Cardiac muscle cell (in vitro differentiated cells and primary cell): ENCODE measurements around the gene F2. TPM values are rescaled to one million over a fixed set of nuclear protein-coding genes. Genes with fewer than 3 reads are reported as not detected.

Experiments
- DNase-seq, 2 donors: peaks; one replicate each; pipeline versions ENCODE4 v3.0.0 to v3.0.0-alpha.2; 2010 to 2017; ENCODE audit warnings: low read depth in 1 of 2, low spot score in 1 of 2
- H3K27ac ChIP-seq: fragments of 200-600 bp; sonication (generic); 2 replicates; pipeline ENCODE4 v1.5.1; 2016
- H3K27me3 ChIP-seq: fragments of 200-600 bp; sonication (generic); 2 replicates; pipeline ENCODE4 v1.6.0; 2016; ENCODE audit warnings: control low read depth
- H3K36me3 ChIP-seq: fragments of 200-600 bp; sonication (generic); 2 replicates; pipeline ENCODE4 v1.5.1; 2016; ENCODE audit warnings: control low read depth
- H3K4me1 ChIP-seq: fragments of 200-600 bp; sonication (generic); 2 replicates; pipeline ENCODE4 v1.8.1; 2017; ENCODE audit warnings: low read depth, mild to moderate bottlenecking, mixed run types
- H3K4me3 ChIP-seq: fragments of 200-600 bp; sonication (generic); 2 replicates; pipeline ENCODE4 v1.5.1; 2016; ENCODE audit warnings: mild to moderate bottlenecking
- H3K9me3 ChIP-seq: fragments of 200-600 bp; sonication (generic); 2 replicates; pipeline ENCODE4 v1.5.1; 2017; ENCODE audit warnings: low read depth, mild to moderate bottlenecking, control low read depth
- polyA plus RNA-seq: library from polyadenylated mRNA; unstranded; fragments of >200 nt; fragmentation: Nextera tagmentation; extraction: Ambion mirVana; gene quantifications from 2 replicates; pipeline ENCODE4 v1.2.1, GENCODE V29; 2016
- total RNA-seq: library from RNA; depleted of rRNA; stranded (reverse); fragments of >200 nt; gene quantifications from 2 replicates; pipeline ENCODE4 v1.2.3, GENCODE V29; 2016
- TF ChIP-seq, protein P1 (sequence below): IDR thresholded peaks from 2 replicates; pipeline ENCODE4 v1.5.1; 2012; ENCODE audit warnings: low read depth, mild to moderate bottlenecking, low read length

The F2 gene
- total and polyA plus RNA-seq, 2 experiments from 2014 or later = 0.27 TPM; not detected in 1

DNA sequence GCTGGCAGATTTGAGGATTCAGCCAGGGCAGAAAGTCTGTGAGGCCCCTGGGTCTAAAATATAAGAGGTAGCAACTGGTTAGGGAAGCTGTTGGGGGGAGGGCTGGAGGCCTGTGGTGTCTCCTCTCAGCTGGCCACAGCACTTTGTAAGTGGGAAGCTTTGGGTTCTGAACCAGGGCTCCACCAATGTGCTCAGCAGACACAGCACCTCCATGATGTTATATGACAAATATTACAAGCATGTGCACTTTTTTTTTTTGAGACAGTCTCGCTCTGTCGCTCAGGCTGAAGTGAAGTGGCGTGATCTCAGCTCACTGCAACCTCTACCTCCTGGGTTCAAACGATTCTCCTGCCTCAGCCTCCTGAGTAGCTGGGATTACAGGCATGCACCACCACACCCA, 26.6 kb upstream of the F2 start:
- Histone ChIP-seq H3K27me3 (no peaks in the 10 kb centered on the region), H3K9me3 (no peaks in the 10 kb centered on the region), H3K4me1 (peaks cover 13% of the 10 kb centered on the region), H3K4me3 (no peak overlapping the region), H3K27ac (no peak overlapping the region), H3K36me3 (peaks cover 14% of the 10 kb centered on the region)
- TF ChIP-seq, protein P1, sequence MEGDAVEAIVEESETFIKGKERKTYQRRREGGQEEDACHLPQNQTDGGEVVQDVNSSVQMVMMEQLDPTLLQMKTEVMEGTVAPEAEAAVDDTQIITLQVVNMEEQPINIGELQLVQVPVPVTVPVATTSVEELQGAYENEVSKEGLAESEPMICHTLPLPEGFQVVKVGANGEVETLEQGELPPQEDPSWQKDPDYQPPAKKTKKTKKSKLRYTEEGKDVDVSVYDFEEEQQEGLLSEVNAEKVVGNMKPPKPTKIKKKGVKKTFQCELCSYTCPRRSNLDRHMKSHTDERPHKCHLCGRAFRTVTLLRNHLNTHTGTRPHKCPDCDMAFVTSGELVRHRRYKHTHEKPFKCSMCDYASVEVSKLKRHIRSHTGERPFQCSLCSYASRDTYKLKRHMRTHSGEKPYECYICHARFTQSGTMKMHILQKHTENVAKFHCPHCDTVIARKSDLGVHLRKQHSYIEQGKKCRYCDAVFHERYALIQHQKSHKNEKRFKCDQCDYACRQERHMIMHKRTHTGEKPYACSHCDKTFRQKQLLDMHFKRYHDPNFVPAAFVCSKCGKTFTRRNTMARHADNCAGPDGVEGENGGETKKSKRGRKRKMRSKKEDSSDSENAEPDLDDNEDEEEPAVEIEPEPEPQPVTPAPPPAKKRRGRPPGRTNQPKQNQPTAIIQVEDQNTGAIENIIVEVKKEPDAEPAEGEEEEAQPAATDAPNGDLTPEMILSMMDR = no peak
- DNase-seq = no peak

DNA sequence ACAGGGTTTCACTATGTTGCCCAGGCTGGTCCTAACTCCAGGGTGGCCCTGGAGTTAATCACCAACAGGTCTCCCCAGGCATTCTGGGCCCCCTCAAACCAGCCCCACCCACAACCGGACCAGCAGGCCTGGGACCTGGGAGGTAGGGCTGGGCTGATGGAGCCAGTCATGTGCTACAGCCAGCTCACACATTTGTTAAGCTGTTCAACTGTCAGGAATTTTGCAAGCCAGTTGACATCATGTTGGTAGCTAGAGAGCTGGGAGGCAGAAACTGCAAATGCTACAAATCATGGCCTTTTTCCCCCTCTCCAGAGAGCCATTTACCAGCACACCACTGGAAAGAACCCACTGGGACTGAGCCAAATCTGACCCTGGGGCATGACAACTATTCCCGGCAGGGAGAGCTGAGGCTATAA, 25.4 kb upstream of the F2 start:
- peak in 1 of 2 donors; percentile 31 for DNase-seq
- Histone ChIP-seq H3K4me3 (no peak overlapping the region), H3K27me3 (no peaks in the 10 kb centered on the region), H3K36me3 (peaks cover 6% of the 10 kb centered on the region), H3K4me1 (peaks cover 25% of the 10 kb centered on the region), H3K9me3 (no peaks in the 10 kb centered on the region), H3K27ac (no peak overlapping the region)
- TF ChIP-seq, protein P1 = no peak

DNA sequence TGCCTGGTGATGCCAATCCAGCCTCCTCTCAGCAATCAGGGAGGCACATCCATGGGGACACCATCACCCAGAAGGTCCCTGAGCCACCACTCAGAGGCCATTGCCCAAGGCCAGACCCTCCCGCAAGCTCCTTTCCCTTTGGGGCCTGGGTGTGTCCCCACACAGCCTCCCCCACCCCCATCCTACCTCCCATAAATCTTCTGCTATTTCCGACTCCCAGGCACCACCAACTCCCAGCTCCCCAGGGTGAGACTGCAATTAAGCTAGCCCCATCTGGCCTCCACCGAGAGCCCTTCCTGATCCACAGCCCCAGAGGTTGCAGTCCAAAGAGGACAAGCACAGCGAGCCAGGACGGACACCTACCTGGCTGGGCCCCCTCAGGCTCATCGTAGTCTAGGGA, 24.9 kb upstream of the F2 start:
- no peak overlapping the region for H3K4me3 ChIP-seq
- H3K9me3 ChIP-seq = no peaks in the 10 kb centered on the region
- peaks cover 26% of the 10 kb centered on the region for H3K4me1 ChIP-seq
- H3K36me3 ChIP-seq = peaks cover 6% of the 10 kb centered on the region
- no peaks in the 10 kb centered on the region for H3K27me3 ChIP-seq
- DNase-seq = no peak
- TF ChIP-seq, protein P1 = no peak
- H3K27ac ChIP-seq = no peak overlapping the region

DNA sequence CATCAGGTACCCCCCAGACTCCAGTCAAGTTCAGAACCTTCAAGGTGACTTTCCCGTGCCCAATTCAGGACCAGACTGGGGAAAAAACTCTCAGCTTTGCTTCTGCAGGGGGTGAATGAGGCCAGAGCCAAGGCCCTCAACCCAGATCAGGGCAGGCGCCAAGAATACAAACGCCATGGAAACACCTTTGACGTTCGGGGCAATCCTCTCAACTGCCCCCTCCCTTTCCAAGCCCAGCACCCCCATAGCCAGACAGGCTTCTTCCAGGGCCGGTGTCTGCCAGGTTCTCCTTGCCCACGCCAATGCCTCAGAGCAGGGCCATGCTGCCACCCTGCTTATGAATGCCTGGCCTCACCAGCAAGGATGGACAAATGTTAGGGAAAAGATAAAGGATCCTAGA, 24.4 kb upstream of the F2 start:
- H3K27me3 ChIP-seq = no peaks in the 10 kb centered on the region
- TF ChIP-seq, protein P1 = no peak
- peaks cover 27% of the 10 kb centered on the region for H3K4me1 ChIP-seq
- no peak overlapping the region for H3K27ac ChIP-seq
- H3K36me3 ChIP-seq = peaks cover 6% of the 10 kb centered on the region
- no peaks in the 10 kb centered on the region for H3K9me3 ChIP-seq
- no peak overlapping the region for H3K4me3 ChIP-seq
- no peak for DNase-seq

DNA sequence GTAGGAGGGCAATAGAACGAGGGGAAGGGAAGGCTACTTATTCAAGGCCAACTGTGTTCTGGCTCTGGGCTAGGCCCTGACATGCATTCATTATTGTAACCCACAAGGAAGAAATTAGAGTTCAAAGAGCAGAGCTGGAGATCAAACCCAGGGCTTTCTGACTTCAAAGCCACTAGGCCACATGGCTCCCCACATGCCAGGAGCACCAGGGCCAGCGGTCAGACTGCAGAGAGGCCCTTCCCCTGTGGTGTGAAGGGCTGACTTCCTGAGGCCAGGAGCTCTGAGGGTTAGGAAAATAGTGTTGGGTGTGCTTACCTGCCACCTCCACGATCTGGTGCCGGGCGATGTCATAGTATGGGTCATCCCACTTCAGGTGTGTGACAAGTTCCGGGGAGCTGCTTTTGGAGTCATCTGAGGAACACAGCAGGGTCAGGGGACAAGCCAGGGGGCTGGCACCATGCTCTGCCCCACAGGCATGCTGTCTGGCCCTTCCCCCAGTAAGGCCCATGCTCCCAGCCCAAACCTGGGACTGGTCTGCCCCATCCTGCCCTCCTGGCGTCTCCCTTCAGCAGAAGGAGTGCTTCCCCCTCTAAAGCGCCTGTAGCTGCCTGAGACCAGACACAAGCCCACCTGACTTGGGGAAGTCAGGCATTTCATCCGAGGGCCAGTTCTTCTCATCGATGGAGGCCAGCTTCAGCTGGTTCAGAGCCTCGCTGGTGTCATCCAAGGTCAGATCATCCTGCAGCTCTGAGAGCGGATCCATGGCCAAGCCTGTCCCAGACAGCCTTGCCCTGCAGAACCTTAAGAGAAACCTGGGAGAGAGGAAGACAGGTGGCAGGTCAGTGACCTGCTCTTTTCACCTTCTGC, 23.4 kb upstream of the F2 start:
- peak overlapping the region; percentile 98 for H3K27ac ChIP-seq
- TF ChIP-seq, protein P1 = no peak
- no peak overlapping the region for H3K4me3 ChIP-seq
- H3K36me3 ChIP-seq = peaks cover 6% of the 10 kb centered on the region
- no peaks in the 10 kb centered on the region for H3K9me3 ChIP-seq
- H3K4me1 ChIP-seq = peaks cover 28% of the 10 kb centered on the region
- DNase-seq = no peak
- no peaks in the 10 kb centered on the region for H3K27me3 ChIP-seq
